ENCODE results near the gene SLC19A3. TPM values are rescaled to one million over a fixed set of nuclear protein-coding genes. Genes with fewer than 3 reads are reported as not detected.

Gene SLC19A3
- total RNA-seq, 1 donor from 2014 or later = 11.4 TPM

- H3K27me3 Mint-ChIP-seq (ENCODE audit: low read depth) = no peaks in the 10 kb centered on the region
- no peaks in the 10 kb centered on the region for H3K9me3 Mint-ChIP-seq
- no peaks in the 10 kb centered on the region for H3K36me3 Mint-ChIP-seq
- H3K4me1 Mint-ChIP-seq = peaks cover 6% of the 10 kb centered on the region
- H3K27ac Mint-ChIP-seq = no peak overlapping the region
- no peak for TF ChIP-seq CTCF (IDR thresholded peaks at IDR 0.05; ENCODE audit: unreplicated experiment)
- no peak overlapping the region for H3K4me3 Mint-ChIP-seq
- DNase-seq (ENCODE audit: low spot score in 2 of 2, unreplicated experiment in 2 of 2) = no peak
Measured at GRCh38 chr2:227665189-227665940, 52.5 kb downstream of the SLC19A3 start.

GRCh38 chr2:227661827-227662226 lies 56.0 kb downstream of the SLC19A3 start:
- no peaks in the 10 kb centered on the region for H3K27me3 Mint-ChIP-seq (ENCODE audit: low read depth)
- no peaks in the 10 kb centered on the region for H3K9me3 Mint-ChIP-seq
- no peaks in the 10 kb centered on the region for H3K36me3 Mint-ChIP-seq
- H3K4me3 Mint-ChIP-seq = no peak overlapping the region
- no peak for DNase-seq (ENCODE audit: low spot score in 2 of 2, unreplicated experiment in 2 of 2)
- no peak overlapping the region for H3K27ac Mint-ChIP-seq
- no peak for TF ChIP-seq CTCF (IDR thresholded peaks at IDR 0.05; ENCODE audit: unreplicated experiment)
- H3K4me1 Mint-ChIP-seq = peaks cover 6% of the 10 kb centered on the region

DNA sequence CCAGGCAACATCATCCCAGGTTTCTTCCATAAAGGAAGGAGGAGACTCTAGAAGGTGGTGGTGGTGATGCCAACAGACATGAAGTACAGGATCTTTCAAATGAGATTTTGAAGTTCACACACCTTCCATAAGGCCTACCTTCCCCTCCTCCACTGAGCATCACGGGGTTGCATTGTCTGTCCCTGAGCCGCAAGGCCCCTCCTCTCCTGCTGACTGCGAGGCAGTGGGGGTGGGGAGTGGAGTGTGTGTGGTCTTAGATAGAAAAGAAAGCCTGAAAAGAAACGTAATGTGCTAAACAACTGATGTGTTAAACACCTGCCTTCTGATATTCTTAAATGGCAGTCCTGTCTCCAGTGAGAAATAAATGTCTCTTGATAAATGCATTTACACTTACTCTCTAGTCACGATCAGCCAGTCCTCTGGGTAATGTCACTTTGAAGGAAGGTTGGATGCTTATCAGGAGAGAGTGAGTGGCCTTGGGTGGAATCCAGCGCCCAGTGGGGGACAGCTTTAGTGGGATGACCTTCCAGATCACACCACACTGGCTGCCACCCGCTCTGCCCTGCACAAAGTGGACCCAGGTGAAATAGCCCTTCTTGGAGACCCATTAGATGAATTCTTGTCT lies 56.7 kb downstream of the SLC19A3 start:
- no peaks in the 10 kb centered on the region for H3K36me3 Mint-ChIP-seq
- no peaks in the 10 kb centered on the region for H3K27me3 Mint-ChIP-seq (ENCODE audit: low read depth)
- TF ChIP-seq CTCF (IDR thresholded peaks at IDR 0.05; ENCODE audit: unreplicated experiment) = no peak
- peaks cover 6% of the 10 kb centered on the region for H3K4me1 Mint-ChIP-seq
- no peaks in the 10 kb centered on the region for H3K9me3 Mint-ChIP-seq
- no peak for DNase-seq (ENCODE audit: low spot score in 2 of 2, unreplicated experiment in 2 of 2)
- H3K27ac Mint-ChIP-seq = no peak overlapping the region
- H3K4me3 Mint-ChIP-seq = no peak overlapping the region

DNA sequence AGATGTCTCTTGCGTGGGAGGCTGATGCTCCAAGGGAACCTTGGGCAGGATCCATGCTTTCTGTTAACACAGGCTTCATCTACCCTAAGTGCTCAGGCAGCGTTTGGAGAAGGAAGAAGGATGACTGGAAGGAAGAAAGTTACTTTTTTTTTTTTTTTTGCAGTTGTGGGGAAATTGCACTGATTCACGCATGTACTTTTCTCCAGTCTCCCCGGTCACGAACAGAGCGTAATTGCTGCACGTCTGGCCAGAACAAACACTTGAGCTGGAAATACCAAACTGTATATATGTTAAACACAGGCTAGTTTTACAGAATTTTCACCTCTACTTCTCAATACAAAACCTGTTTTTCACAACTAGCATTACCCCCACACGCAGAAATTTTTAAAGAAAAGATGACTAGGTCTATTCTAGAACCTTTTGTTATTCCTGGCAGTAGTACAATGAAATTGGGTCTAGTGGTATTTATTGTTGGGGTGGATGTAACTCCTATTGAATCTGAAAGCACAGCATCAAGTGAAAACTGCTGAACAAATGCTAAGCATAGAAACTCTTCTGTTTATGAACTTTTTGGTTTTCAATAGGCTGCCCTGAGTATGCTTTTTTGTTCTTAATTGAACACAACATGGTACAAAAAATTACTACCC lies 60.5 kb downstream of the SLC19A3 start:
- Mint-ChIP-seq H3K9me3 (no peaks in the 10 kb centered on the region), H3K27ac (no peak overlapping the region), H3K36me3 (no peaks in the 10 kb centered on the region), H3K4me3 (no peak overlapping the region), H3K4me1 (peaks cover 13% of the 10 kb centered on the region), H3K27me3 (ENCODE audit: low read depth) (no peaks in the 10 kb centered on the region)
- no peak for DNase-seq (ENCODE audit: low spot score in 2 of 2, unreplicated experiment in 2 of 2)
- no peak for TF ChIP-seq CTCF (IDR thresholded peaks at IDR 0.05; ENCODE audit: unreplicated experiment)

DNA sequence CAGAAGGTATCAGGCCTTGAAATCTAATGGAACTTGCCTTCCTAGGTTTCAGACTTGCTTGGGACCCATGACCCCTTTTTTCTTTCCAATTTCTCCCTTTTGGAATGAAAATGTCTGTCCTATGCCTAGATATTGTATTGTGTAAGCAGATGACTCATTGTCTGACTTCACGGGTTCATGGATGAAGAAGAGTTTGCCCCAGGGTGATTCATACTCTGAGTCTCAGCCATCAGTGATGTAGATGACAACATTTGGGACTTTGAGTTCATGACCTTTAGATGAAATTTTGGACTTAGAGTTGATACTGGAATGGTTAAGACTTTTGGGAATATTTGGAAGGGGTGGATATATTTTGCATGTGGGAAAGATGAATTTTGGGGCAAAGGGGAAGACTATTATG lies 62.4 kb downstream of the SLC19A3 start:
- Mint-ChIP-seq H3K27ac (no peak overlapping the region), H3K4me1 (peaks cover 11% of the 10 kb centered on the region), H3K36me3 (no peaks in the 10 kb centered on the region), H3K9me3 (no peaks in the 10 kb centered on the region), H3K27me3 (ENCODE audit: low read depth) (no peaks in the 10 kb centered on the region), H3K4me3 (no peak overlapping the region)
- no peak for DNase-seq (ENCODE audit: low spot score in 2 of 2, unreplicated experiment in 2 of 2)
- no peak for TF ChIP-seq CTCF (IDR thresholded peaks at IDR 0.05; ENCODE audit: unreplicated experiment)

Measured in mesothelial cell of epicardium (in vitro differentiated cells).